Cardiac muscle cell (in vitro differentiated cells and primary cell): ENCODE measurements around the gene LCA5. TPM values are rescaled to one million over a fixed set of nuclear protein-coding genes. Genes with fewer than 3 reads are reported as not detected.
A peak's percentile ranks its signal among the peaks of the same experiment; 100 is the strongest.
"Not testable (repeated sequence)": the region's sequence is repeated elsewhere in the genome, so short reads cannot be mapped to it uniquely, and the experiment has no call there.

ENCODE experiments used
- DNase-seq, 2 donors: peaks; one replicate each; pipeline versions ENCODE4 v3.0.0 to v3.0.0-alpha.2; 2010 to 2017; ENCODE audit warnings: low read depth in 1 of 2, low spot score in 1 of 2
- H3K27ac ChIP-seq: fragments of 200-600 bp; sonication (generic); 2 replicates; pipeline ENCODE4 v1.5.1; 2016
- H3K27me3 ChIP-seq: fragments of 200-600 bp; sonication (generic); 2 replicates; pipeline ENCODE4 v1.6.0; 2016; ENCODE audit warnings: control low read depth
- H3K36me3 ChIP-seq: fragments of 200-600 bp; sonication (generic); 2 replicates; pipeline ENCODE4 v1.5.1; 2016; ENCODE audit warnings: control low read depth
- H3K4me1 ChIP-seq: fragments of 200-600 bp; sonication (generic); 2 replicates; pipeline ENCODE4 v1.8.1; 2017; ENCODE audit warnings: low read depth, mild to moderate bottlenecking, mixed run types
- H3K4me3 ChIP-seq: fragments of 200-600 bp; sonication (generic); 2 replicates; pipeline ENCODE4 v1.5.1; 2016; ENCODE audit warnings: mild to moderate bottlenecking
- H3K9me3 ChIP-seq: fragments of 200-600 bp; sonication (generic); 2 replicates; pipeline ENCODE4 v1.5.1; 2017; ENCODE audit warnings: low read depth, mild to moderate bottlenecking, control low read depth
- polyA plus RNA-seq: library from polyadenylated mRNA; unstranded; fragments of >200 nt; fragmentation: Nextera tagmentation; extraction: Ambion mirVana; gene quantifications from 2 replicates; pipeline ENCODE4 v1.2.1, GENCODE V29; 2016
- total RNA-seq: library from RNA; depleted of rRNA; stranded (reverse); fragments of >200 nt; gene quantifications from 2 replicates; pipeline ENCODE4 v1.2.3, GENCODE V29; 2016
- TF ChIP-seq, protein P1 (sequence below): IDR thresholded peaks from 2 replicates; pipeline ENCODE4 v1.5.1; 2012; ENCODE audit warnings: low read depth, mild to moderate bottlenecking, low read length

Gene LCA5
- total and polyA plus RNA-seq, 2 experiments from 2014 or later = 4.3 to 5.9 TPM

DNA sequence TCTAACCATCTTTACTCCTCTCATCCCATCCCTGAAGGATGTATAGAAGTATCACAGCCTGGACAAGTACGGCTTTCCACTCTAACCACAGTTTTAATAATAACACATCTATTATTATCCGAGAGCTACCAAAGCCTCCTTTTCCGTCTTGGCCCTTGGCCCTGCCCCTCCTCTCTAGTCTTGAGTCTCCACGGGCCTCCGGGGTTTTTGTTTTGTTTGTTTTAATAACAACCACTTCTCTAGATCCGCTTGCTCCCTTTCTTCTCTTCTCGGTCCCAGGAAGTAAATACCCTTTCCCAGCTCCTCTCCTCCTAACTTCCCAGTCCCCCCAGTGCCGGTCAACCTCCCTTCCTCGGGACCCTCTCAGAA is 661 bp downstream of the LCA5 start:
- Histone ChIP-seq H3K36me3 (no peaks in the 10 kb centered on the region), H3K27ac (peak overlapping the region; percentile 81), H3K9me3 (no peaks in the 10 kb centered on the region), H3K4me1 (no peaks in the 10 kb centered on the region), H3K4me3 (peak overlapping the region; percentile 78), H3K27me3 (no peaks in the 10 kb centered on the region)
- TF ChIP-seq, protein P1, sequence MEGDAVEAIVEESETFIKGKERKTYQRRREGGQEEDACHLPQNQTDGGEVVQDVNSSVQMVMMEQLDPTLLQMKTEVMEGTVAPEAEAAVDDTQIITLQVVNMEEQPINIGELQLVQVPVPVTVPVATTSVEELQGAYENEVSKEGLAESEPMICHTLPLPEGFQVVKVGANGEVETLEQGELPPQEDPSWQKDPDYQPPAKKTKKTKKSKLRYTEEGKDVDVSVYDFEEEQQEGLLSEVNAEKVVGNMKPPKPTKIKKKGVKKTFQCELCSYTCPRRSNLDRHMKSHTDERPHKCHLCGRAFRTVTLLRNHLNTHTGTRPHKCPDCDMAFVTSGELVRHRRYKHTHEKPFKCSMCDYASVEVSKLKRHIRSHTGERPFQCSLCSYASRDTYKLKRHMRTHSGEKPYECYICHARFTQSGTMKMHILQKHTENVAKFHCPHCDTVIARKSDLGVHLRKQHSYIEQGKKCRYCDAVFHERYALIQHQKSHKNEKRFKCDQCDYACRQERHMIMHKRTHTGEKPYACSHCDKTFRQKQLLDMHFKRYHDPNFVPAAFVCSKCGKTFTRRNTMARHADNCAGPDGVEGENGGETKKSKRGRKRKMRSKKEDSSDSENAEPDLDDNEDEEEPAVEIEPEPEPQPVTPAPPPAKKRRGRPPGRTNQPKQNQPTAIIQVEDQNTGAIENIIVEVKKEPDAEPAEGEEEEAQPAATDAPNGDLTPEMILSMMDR = no peak
- DNase-seq = peak in 1 of 2 donors; percentile 55

DNA sequence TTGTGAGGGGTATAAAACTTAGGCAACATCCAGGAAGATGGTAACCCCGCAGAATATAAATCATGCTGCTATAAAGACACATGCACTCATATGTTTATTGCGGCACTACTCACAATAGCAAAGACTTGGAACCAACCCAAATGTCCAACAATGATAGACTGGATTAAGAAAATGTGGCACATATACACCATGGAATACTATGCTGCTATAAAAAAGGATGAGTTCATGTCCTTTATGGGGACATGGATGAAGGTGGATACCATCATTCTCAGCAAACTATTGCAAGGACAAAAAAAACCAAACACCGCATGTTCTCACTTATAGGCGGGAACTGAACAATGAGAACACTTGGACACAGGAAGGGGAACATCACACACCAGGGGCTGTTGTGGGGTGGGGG is 7.7 kb downstream of the LCA5 start:
- not testable (repeated sequence) for H3K9me3 ChIP-seq, H3K36me3 ChIP-seq, H3K27me3 ChIP-seq, DNase-seq, H3K27ac ChIP-seq, H3K4me1 ChIP-seq, H3K4me3 ChIP-seq

DNA sequence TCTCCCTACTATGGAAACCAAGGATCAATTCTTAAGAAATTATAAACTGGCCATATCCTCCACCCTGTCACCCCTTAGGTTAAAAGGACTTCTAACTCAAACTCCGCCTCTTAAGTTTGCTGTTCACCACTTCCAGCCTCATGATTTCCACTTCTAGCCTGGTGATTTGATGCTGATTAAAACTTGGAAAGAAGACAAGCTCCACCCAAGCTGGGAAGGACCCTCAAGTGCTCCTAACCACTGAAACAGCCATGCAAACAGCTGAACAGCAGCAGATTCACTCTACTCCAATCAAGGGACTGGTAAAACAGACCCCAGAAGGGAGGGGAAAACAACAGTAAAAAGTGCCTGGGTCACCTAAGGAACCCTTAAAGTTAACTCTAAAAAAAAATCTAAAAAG is 10.3 kb downstream of the LCA5 start:
- Histone ChIP-seq H3K27ac (no peak overlapping the region), H3K4me3 (no peak overlapping the region), H3K9me3 (no peaks in the 10 kb centered on the region), H3K36me3 (no peaks in the 10 kb centered on the region), H3K4me1 (no peaks in the 10 kb centered on the region), H3K27me3 (no peaks in the 10 kb centered on the region)
- DNase-seq = no peak
- TF ChIP-seq, protein P1 = no peak

DNA sequence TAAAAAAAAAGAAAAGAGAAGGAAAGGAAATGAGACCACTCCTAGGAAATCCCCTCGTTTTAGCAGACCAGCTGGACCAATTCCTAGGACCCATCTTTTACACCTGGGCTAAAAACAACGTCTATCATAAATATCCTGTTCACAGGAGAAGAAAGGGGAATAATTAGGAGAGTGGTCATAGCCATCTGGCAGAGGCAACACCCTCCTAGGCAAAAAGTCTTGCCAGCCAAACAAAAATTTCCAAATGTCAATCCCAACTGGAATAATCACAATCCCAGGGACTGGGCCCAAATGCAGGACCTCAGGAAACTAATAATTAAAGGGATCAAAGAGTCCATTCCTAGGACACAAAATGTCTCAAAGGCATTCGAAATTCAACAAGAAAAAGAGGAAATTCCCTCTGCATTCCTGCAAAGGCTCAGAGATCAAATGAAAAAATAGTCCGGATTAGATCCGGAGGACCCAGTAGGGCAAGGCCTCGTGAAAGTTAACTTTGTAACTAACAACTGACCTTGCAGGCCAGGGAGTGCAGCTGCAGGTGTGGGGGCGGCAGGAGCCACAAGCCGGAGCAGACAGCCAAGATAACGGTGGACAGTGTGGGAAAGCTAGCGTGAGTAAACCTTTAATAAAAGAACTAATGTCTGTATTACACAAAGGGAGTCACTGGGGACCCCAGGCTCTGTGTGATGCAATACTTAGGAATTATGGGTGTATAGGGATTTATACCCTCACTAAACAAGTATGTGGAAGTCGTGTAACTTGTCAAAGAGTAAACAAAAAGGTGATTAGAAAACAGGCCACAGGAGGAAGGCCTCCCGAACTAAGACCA is 11.7 kb downstream of the LCA5 start:
- TF ChIP-seq, protein P1 = no peak
- peak overlapping the region; percentile 70 for H3K27ac ChIP-seq
- no peak overlapping the region for H3K4me3 ChIP-seq
- H3K36me3 ChIP-seq = no peaks in the 10 kb centered on the region
- DNase-seq = peak; percentile 5 to 78
- H3K9me3 ChIP-seq = no peaks in the 10 kb centered on the region
- no peaks in the 10 kb centered on the region for H3K4me1 ChIP-seq
- H3K27me3 ChIP-seq = no peaks in the 10 kb centered on the region

DNA sequence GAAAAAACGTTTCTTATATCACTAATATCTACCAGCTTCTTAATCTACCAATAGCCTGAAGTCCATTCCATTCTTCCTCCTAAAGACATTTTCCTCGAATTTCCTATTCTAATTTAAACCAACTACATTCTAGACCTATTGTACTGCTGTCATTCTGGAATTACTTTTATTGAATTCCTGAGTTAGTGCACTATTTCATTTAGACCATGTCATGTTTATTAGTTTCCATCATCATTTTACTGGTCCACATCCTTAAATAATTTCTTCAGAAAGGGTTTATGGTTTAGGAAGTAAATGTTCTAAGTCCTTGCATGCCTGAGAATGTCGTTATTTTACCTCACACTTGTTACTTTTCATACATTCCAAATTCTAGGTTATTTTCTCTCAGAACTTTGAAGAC is 13.2 kb downstream of the LCA5 start:
- Histone ChIP-seq H3K4me1 (no peaks in the 10 kb centered on the region), H3K4me3 (no peak overlapping the region), H3K27me3 (no peaks in the 10 kb centered on the region), H3K27ac (no peak overlapping the region), H3K36me3 (no peaks in the 10 kb centered on the region), H3K9me3 (no peaks in the 10 kb centered on the region)
- no peak for DNase-seq
- TF ChIP-seq, protein P1 = no peak

DNA sequence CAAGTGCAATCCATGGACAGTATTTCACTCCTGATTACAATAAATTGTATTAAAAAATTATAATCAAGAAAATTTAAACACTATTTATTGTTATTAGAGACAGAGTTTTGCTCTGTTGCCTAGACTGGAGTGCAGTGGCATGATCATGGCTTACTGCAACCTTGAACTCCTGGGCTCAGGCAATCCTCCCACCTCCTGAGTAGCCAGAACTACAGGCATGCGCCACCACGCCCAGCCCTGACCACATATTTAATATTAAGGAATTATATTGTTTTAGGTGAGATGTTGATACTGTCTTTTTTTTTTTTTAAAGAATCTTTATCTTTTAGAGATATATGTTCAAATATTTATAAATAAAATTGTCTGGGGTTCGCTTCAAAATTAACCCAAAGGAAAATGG is 14.6 kb downstream of the LCA5 start:
- H3K4me3 ChIP-seq = no peak overlapping the region
- no peak for DNase-seq
- H3K4me1 ChIP-seq = no peaks in the 10 kb centered on the region
- TF ChIP-seq, protein P1 = no peak
- no peaks in the 10 kb centered on the region for H3K27me3 ChIP-seq
- no peaks in the 10 kb centered on the region for H3K36me3 ChIP-seq
- no peak overlapping the region for H3K27ac ChIP-seq
- H3K9me3 ChIP-seq = no peaks in the 10 kb centered on the region
